Mesenchymal stem cell (in vitro differentiated cells and primary cell): ENCODE data around the gene PDZRN4.

Experiments
- DNase-seq: peaks from one replicate; pipeline ENCODE4 v3.0.0-alpha.2; 2013
- H2AFZ ChIP-seq: one replicate; pipeline ENCODE4 v1.6.1; 2013; ENCODE audit warnings: low read depth, mild to moderate bottlenecking, control low read depth, inconsistent platforms, low read length, moderate library complexity
- H2AK5ac ChIP-seq: 2 replicates; pipeline ENCODE4 v1.6.1; 2013; ENCODE audit warnings: low read length, moderate library complexity, mild to moderate bottlenecking, inconsistent platforms; ENCODE audit not compliant: severe bottlenecking
- H2BK120ac ChIP-seq: one replicate; pipeline ENCODE4 v1.6.1; 2013; ENCODE audit warnings: low read depth, mild to moderate bottlenecking, inconsistent platforms, low read length, moderate library complexity
- H2BK12ac ChIP-seq, 2 experiments: one replicate each; pipeline ENCODE4 v1.6.1; 2013; ENCODE audit warnings: inconsistent platforms in 2 of 2, low read length in 2 of 2, mild to moderate bottlenecking in 2 of 2, moderate library complexity in 2 of 2, control low read depth in 1 of 2
- H2BK15ac ChIP-seq: one replicate; pipeline ENCODE4 v1.6.1; 2013; ENCODE audit warnings: mild to moderate bottlenecking, low read depth, inconsistent platforms; ENCODE audit not compliant: poor library complexity, severe bottlenecking
- H2BK5ac ChIP-seq: 2 replicates; pipeline ENCODE4 v1.6.1; 2013; ENCODE audit warnings: low read depth, mild to moderate bottlenecking, low read length, control low read depth, inconsistent platforms; ENCODE audit not compliant: poor library complexity, severe bottlenecking
- H3K14ac ChIP-seq, 2 experiments: one replicate each; pipeline ENCODE4 v1.6.1; 2013; ENCODE audit warnings: inconsistent platforms in 2 of 2, low read length in 2 of 2, control low read depth in 1 of 2, mild to moderate bottlenecking in 1 of 2, moderate library complexity in 1 of 2
- H3K18ac ChIP-seq, 2 experiments: one replicate each; pipeline ENCODE4 v1.6.1; 2013; ENCODE audit warnings: inconsistent platforms in 2 of 2, low read length in 2 of 2, control low read depth in 1 of 2, low read depth in 1 of 2, mild to moderate bottlenecking in 1 of 2
- H3K23ac ChIP-seq, 2 experiments: one replicate each; pipeline ENCODE4 v1.6.1; 2013; ENCODE audit warnings: inconsistent platforms in 2 of 2, low read length in 2 of 2, mild to moderate bottlenecking in 2 of 2, moderate library complexity in 2 of 2, control low read depth in 1 of 2
- H3K27ac ChIP-seq: 2 replicates; pipeline ENCODE4 v1.5.1; 2013; ENCODE audit warnings: mild to moderate bottlenecking, moderate library complexity, low read length, control low read depth, inconsistent platforms; ENCODE audit not compliant: poor library complexity, severe bottlenecking
- H3K27me3 ChIP-seq, 2 experiments: 2 replicates each; pipeline versions ENCODE4 v1.6.1 to v1.7.0; 2013; ENCODE audit warnings: low read length in 2 of 2, mild to moderate bottlenecking in 2 of 2, moderate library complexity in 2 of 2, control low read depth in 1 of 2, inconsistent platforms in 1 of 2; ENCODE audit not compliant: control insufficient read depth in 1 of 2, insufficient read depth in 1 of 2
- H3K36me3 ChIP-seq, 2 experiments: 2 replicates each; pipeline versions ENCODE4 v1.6.1 to v1.7.0; 2013; ENCODE audit warnings: low read length in 2 of 2, control low read depth in 1 of 2, inconsistent platforms in 1 of 2, low read depth in 1 of 2, mild to moderate bottlenecking in 1 of 2; ENCODE audit not compliant: insufficient read depth in 2 of 2, control insufficient read depth in 1 of 2
- H3K4ac ChIP-seq, 2 experiments: one replicate each; pipeline ENCODE4 v1.6.1; 2013; ENCODE audit warnings: inconsistent platforms in 2 of 2, low read length in 2 of 2, mild to moderate bottlenecking in 2 of 2, moderate library complexity in 2 of 2, control low read depth in 1 of 2, low read depth in 1 of 2
- H3K4me1 ChIP-seq: 2 replicates; pipeline ENCODE4 v1.6.1; 2013; ENCODE audit warnings: low read depth, low read length, control low read depth; ENCODE audit not compliant: control insufficient read depth, insufficient read depth
- H3K4me2 ChIP-seq: 2 replicates; pipeline ENCODE4 v1.6.1; 2013; ENCODE audit warnings: low read length, mild to moderate bottlenecking, inconsistent platforms; ENCODE audit not compliant: poor library complexity, severe bottlenecking
- H3K4me3 ChIP-seq, 2 experiments: 2 replicates each; pipeline versions ENCODE4 v1.5.1 to v1.7.0; 2013; ENCODE audit warnings: low read length in 2 of 2, mild to moderate bottlenecking in 2 of 2, control low read depth in 1 of 2, low read depth in 1 of 2; ENCODE audit not compliant: insufficient read depth in 1 of 2
- H3K79me1 ChIP-seq: replicated peaks from 2 replicates; pipeline ENCODE4 v1.6.1; 2013; ENCODE audit warnings: mild to moderate bottlenecking, control low read depth, low read length, inconsistent platforms; ENCODE audit not compliant: poor library complexity, severe bottlenecking
- H3K9ac ChIP-seq: 2 replicates; pipeline ENCODE4 v1.7.0; 2013; ENCODE audit warnings: mild to moderate bottlenecking, low read length, moderate library complexity
- H3K9me3 ChIP-seq: 2 replicates; pipeline ENCODE4 v1.7.0; 2013; ENCODE audit warnings: mild to moderate bottlenecking, low read length; ENCODE audit not compliant: control insufficient read depth
- H4K8ac ChIP-seq: one replicate; pipeline ENCODE4 v1.6.1; 2013; ENCODE audit warnings: inconsistent platforms, mild to moderate bottlenecking, low read length, moderate library complexity
- H4K91ac ChIP-seq: one replicate; pipeline ENCODE4 v1.6.1; 2013; ENCODE audit warnings: mild to moderate bottlenecking, low read length, inconsistent platforms
- WGBS: methylation state at CpG from one replicate; pipeline ENCODE4 v1.1.7; 2013; ENCODE audit warnings: mixed read lengths; 5-methylcytosine and 5-hydroxymethylcytosine counted together

The PDZRN4 gene

DNA sequence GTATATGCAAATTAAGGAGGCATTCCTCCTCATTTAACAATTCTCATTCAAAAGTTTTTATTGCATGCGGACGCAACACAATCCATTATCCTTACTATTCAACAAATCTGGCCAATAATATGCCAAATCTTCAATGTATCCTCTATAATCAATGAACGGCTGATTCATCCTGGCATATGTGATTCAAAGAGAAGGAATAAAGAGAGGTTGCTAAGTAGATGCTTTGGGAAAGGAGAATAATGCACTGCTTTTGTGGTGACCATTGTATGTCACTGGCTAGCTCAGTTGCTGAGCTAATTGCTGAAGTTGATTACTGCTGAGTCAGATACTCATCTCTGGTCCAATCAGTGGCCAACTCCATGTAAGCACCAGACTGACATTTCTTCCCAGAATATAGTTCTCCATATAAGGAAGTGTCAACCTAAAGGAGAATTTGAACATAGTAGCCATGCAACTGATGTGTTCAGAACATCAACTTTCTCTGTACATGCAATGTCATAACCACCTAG is 148.0 kb downstream of the PDZRN4 start:
- Histone ChIP-seq H2BK120ac (no peak overlapping the region), H3K23ac (no peak overlapping the region), H3K36me3 (no peaks in the 10 kb centered on the region), H2AK5ac (no peak overlapping the region), H3K4me1 (no peaks in the 10 kb centered on the region), H3K79me1 (no peaks in the 10 kb centered on the region), H3K4me2 (no peak overlapping the region), H4K91ac (no peak overlapping the region), H4K8ac (no peak overlapping the region), H3K27me3 (no peaks in the 10 kb centered on the region), H2BK5ac (no peak overlapping the region), H2AFZ (no peak overlapping the region), H2BK12ac (no peak overlapping the region), H2BK15ac (no peak overlapping the region), H3K4me3 (no peak overlapping the region), H3K4ac (no peak overlapping the region), H3K18ac (no peak overlapping the region), H3K27ac (no peak overlapping the region), H3K14ac (no peak overlapping the region), H3K9me3 (peaks cover 4% of the 10 kb centered on the region), H3K9ac (no peak overlapping the region)
- 65% methylated on average over 3 of the region's 3 CpGs for WGBS
- no peak for DNase-seq

DNA sequence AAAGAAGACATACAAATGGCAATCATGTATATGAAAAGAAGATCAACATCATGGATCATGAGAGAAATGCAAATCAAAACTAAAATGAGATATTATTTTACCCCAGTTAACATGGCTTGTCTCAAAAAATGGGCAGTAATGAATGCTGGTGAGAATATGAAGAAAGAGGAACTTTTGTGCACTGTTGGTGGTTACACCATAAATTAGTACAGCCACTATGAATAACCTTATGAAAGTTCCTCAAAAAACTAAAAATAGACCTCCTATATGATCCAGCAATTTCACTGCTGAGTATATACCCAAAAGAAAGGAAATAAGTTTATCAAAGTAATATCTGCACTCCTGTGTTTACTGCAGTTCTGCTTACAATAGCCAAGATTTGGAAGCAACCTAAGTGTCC is 151.7 kb downstream of the PDZRN4 start:
- no peak overlapping the region for H3K14ac ChIP-seq
- H2AFZ ChIP-seq = no peak overlapping the region
- no peak overlapping the region for H3K23ac ChIP-seq
- H2BK12ac ChIP-seq = no peak overlapping the region
- no peaks in the 10 kb centered on the region for H3K4me1 ChIP-seq
- H3K4me2 ChIP-seq = no peak overlapping the region
- H3K27ac ChIP-seq = no peak overlapping the region
- H4K91ac ChIP-seq = no peak overlapping the region
- DNase-seq = no peak
- H3K9ac ChIP-seq = no peak overlapping the region
- H3K36me3 ChIP-seq = no peaks in the 10 kb centered on the region
- H2AK5ac ChIP-seq = no peak overlapping the region
- H2BK15ac ChIP-seq = no peak overlapping the region
- H2BK5ac ChIP-seq = no peak overlapping the region
- H3K9me3 ChIP-seq = peaks cover 8% of the 10 kb centered on the region
- H3K79me1 ChIP-seq = no peaks in the 10 kb centered on the region
- no peak overlapping the region for H3K18ac ChIP-seq
- H3K4me3 ChIP-seq = no peak overlapping the region
- no peak overlapping the region for H3K4ac ChIP-seq
- no peaks in the 10 kb centered on the region for H3K27me3 ChIP-seq
- H2BK120ac ChIP-seq = no peak overlapping the region
- no peak overlapping the region for H4K8ac ChIP-seq

DNA sequence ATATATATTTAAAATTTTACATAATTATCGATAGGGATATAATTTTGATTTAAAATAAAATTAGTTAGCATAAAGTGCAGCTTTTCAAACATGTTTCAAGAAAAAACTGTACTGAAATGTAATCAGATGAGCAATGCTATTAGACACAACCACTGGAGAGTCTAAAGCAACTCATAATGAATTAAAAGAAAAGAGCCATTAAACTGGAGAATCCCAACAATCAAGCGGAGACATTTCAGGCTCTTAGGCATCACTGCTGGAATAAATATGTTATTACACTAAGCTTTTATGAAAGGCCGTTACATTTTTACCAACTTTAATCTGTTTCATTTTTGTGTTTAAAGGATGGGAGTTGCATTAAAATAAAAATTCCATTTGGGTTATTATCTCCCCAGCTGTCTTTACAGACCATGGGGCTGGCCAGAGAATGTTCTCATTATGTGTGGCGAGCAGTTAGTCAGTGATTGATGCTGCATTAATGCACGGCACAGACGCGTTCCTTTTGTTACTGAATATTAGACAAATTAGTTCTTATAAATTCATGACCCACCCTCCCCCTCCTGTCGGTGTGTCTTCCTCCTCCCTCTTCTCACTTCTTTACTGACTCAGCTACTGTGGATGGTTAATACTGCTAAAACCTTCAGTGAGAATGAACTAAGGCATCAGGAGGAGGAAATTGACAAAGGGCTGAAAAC is 156.8 kb downstream of the PDZRN4 start:
- H3K4me1 ChIP-seq = no peaks in the 10 kb centered on the region
- no peak overlapping the region for H4K8ac ChIP-seq
- 100% methylated on average over 1 of the region's 8 CpGs for WGBS
- no peak overlapping the region for H2BK15ac ChIP-seq
- no peak overlapping the region for H2BK12ac ChIP-seq
- no peak overlapping the region for H2BK5ac ChIP-seq
- H2AK5ac ChIP-seq = no peak overlapping the region
- H3K27ac ChIP-seq = no peak overlapping the region
- H3K79me1 ChIP-seq = no peaks in the 10 kb centered on the region
- no peak overlapping the region for H3K9ac ChIP-seq
- H3K4me3 ChIP-seq = no peak overlapping the region
- H3K18ac ChIP-seq = no peak overlapping the region
- H3K36me3 ChIP-seq = no peaks in the 10 kb centered on the region
- H3K14ac ChIP-seq = no peak overlapping the region
- H4K91ac ChIP-seq = no peak overlapping the region
- H3K27me3 ChIP-seq = no peaks in the 10 kb centered on the region
- no peak overlapping the region for H3K4ac ChIP-seq
- no peak overlapping the region for H2BK120ac ChIP-seq
- H2AFZ ChIP-seq = no peak overlapping the region
- no peak overlapping the region for H3K23ac ChIP-seq
- H3K4me2 ChIP-seq = no peak overlapping the region
- no peak for DNase-seq
- H3K9me3 ChIP-seq = peaks cover 4% of the 10 kb centered on the region

DNA sequence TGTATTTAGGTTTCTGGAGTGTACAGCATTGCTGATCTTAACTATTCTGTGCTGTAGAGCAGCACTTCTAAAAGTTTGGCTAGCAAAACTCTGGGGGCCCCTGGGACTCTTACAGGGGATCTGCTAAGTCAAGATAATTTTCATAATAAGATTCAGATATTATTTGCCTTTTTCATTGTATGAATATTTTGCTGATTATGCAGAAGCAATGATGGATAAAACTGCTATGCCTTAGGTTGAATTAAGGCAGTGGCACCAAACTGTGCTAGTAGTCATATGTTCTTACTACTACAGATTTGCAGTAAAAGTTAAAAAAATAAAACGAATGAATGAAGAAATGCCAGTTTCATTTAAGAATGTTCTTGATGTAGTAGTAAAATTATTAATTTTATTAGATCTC is 160.1 kb downstream of the PDZRN4 start:
- no peak overlapping the region for H4K8ac ChIP-seq
- no peak overlapping the region for H3K23ac ChIP-seq
- no CpG with 5 or more reads among the region's 1 CpG for WGBS
- no peak overlapping the region for H3K18ac ChIP-seq
- H3K27me3 ChIP-seq = no peaks in the 10 kb centered on the region
- H3K4me1 ChIP-seq = no peaks in the 10 kb centered on the region
- H2AFZ ChIP-seq = no peak overlapping the region
- H2BK120ac ChIP-seq = no peak overlapping the region
- no peak overlapping the region for H4K91ac ChIP-seq
- no peaks in the 10 kb centered on the region for H3K79me1 ChIP-seq
- H3K9me3 ChIP-seq = no peaks in the 10 kb centered on the region
- no peak for DNase-seq
- no peak overlapping the region for H2BK15ac ChIP-seq
- H2BK5ac ChIP-seq = no peak overlapping the region
- H2BK12ac ChIP-seq = no peak overlapping the region
- H3K36me3 ChIP-seq = no peaks in the 10 kb centered on the region
- no peak overlapping the region for H3K4ac ChIP-seq
- H3K14ac ChIP-seq = no peak overlapping the region
- H3K9ac ChIP-seq = no peak overlapping the region
- no peak overlapping the region for H3K4me2 ChIP-seq
- H2AK5ac ChIP-seq = no peak overlapping the region
- no peak overlapping the region for H3K27ac ChIP-seq
- no peak overlapping the region for H3K4me3 ChIP-seq
